GM10847 (cell line): Measurements from ENCODE around the gene ASIC2.

Source experiments
- POLR2A ChIP-seq: IDR thresholded peaks from 2 replicates; pipeline ENCODE4 v1.6.1; 2011; ENCODE audit not compliant: insufficient read length; ENCODE audit errors: extremely low read depth

The ASIC2 gene

GRCh38 chr17:33169580-33170285 is 123.4 kb downstream of the ASIC2 start:
- TF ChIP-seq POLR2A, result no peak

GRCh38 chr17:33167736-33168135 is 125.4 kb downstream of the ASIC2 start:
- TF ChIP-seq POLR2A, result no peak

- no peak for TF ChIP-seq POLR2A
Observed at GRCh38 chr17:33166472-33166871, 126.6 kb downstream of the ASIC2 start.

- no peak for TF ChIP-seq POLR2A
Observed at GRCh38 chr17:33164169-33164881, 128.8 kb downstream of the ASIC2 start.

GRCh38 chr17:33163533-33164168 is 129.4 kb downstream of the ASIC2 start:
- TF ChIP-seq POLR2A, result no peak

- no peak for TF ChIP-seq POLR2A
Observed at GRCh38 chr17:33154869-33155455, 138.1 kb downstream of the ASIC2 start.

GRCh38 chr17:33152783-33153182 is 140.3 kb downstream of the ASIC2 start:
- TF ChIP-seq POLR2A, result no peak

- no peak for TF ChIP-seq POLR2A
Observed at GRCh38 chr17:33151565-33151964, 141.5 kb downstream of the ASIC2 start.

- TF ChIP-seq POLR2A, result no peak
Observed at GRCh38 chr17:33145941-33146340, 147.2 kb downstream of the ASIC2 start.

- TF ChIP-seq POLR2A, result no peak
Observed at GRCh38 chr17:33144837-33145236, 148.3 kb downstream of the ASIC2 start.

GRCh38 chr17:33142705-33143299 is 150.3 kb downstream of the ASIC2 start:
- no peak for TF ChIP-seq POLR2A

GRCh38 chr17:33140413-33141099 is 152.5 kb downstream of the ASIC2 start:
- TF ChIP-seq POLR2A, result no peak

- TF ChIP-seq POLR2A, result no peak
Observed at GRCh38 chr17:33138627-33139026, 154.5 kb downstream of the ASIC2 start.

GRCh38 chr17:33137426-33137825 is 155.7 kb downstream of the ASIC2 start:
- TF ChIP-seq POLR2A, result no peak

GRCh38 chr17:33135691-33136090 is 157.4 kb downstream of the ASIC2 start:
- no peak for TF ChIP-seq POLR2A
